ENCODE measurements around the gene RGS10.
"Not testable (repeated sequence)": the region's sequence is repeated elsewhere in the genome, so short reads cannot be mapped to it uniquely, and the experiment has no call there.

Gene RGS10

DNA sequence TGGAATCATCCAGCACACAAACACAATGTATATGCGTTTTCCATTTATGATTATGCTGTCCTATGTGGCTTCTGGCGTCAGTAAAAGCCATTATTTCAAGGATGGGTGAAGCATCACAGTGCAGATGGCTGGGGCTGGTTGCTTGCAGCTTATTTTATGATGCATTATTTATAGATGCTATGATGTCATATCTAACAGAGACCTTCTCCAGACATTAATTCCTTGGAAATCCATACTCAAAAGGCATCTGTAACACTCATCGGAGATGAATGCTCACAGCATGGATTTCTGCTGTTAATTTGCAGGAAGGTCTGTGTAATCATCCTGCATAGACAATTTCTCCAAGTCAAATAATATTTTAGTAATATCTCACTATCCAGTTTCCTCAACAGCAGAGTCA, 7.2 kb downstream of the RGS10 start:
- TF ChIP-seq, protein P1, sequence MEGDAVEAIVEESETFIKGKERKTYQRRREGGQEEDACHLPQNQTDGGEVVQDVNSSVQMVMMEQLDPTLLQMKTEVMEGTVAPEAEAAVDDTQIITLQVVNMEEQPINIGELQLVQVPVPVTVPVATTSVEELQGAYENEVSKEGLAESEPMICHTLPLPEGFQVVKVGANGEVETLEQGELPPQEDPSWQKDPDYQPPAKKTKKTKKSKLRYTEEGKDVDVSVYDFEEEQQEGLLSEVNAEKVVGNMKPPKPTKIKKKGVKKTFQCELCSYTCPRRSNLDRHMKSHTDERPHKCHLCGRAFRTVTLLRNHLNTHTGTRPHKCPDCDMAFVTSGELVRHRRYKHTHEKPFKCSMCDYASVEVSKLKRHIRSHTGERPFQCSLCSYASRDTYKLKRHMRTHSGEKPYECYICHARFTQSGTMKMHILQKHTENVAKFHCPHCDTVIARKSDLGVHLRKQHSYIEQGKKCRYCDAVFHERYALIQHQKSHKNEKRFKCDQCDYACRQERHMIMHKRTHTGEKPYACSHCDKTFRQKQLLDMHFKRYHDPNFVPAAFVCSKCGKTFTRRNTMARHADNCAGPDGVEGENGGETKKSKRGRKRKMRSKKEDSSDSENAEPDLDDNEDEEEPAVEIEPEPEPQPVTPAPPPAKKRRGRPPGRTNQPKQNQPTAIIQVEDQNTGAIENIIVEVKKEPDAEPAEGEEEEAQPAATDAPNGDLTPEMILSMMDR (conservative IDR thresholded peaks at IDR 0.05; ENCODE audit: low read depth): no peak
- ChIA-PET CTCF (interaction anchor here (0.7 to 0.8 kb wide), 2 partner anchors 13 to 92 kb away, joined by 3 to 5 read pairs; no protein-coding TSS in a partner anchor), POLR2A (ENCODE audit: low non-redundant PET) (no interaction called here)
- no peak overlapping the region for H3K27ac ChIP-seq
- no peak for DNase-seq (ENCODE audit: low spot score)

DNA sequence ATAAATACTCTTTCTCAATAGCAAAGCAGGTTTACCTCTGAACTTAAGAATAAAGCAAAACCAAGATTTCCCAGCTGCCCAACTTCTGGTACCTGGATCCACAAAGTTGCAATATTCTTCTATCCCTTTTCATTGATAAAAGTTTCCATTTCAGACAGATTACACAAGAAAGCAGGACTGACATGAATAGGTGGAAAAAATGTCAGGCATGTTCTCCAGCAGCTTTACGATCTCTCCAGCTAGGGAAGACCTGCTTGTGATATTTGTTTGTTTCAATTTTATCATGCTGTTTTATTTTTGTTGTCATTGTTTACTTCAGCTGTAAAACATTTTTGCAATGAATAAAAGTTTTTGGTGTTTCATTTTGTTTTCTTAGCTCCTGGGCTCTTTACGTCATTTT, 9.0 kb downstream of the RGS10 start:
- TF ChIP-seq, protein P1 (conservative IDR thresholded peaks at IDR 0.05; ENCODE audit: low read depth): no peak
- H3K27ac ChIP-seq: no peak overlapping the region
- CTCF ChIA-PET: no interaction called here
- DNase-seq (ENCODE audit: low spot score): no peak
- POLR2A ChIA-PET (ENCODE audit: low non-redundant PET): no interaction called here

DNA sequence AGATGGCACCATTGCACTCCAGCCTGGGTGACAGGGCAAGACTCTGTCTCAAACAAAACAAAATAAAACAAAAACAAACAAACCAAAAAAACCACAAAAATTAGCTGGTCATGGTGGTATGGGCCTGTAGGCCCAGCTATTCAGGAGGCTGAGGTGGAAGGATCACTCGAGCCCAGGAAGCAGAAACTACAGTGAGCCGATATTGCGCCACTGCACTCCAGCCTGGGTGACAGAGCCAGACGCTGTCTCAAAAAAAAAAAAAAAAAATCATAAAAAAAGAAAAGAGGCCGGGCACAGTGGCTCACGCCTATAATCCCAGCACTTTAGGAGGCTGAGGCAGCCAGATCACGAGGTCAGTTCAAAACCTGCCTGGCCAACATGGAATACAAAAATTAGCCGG, 9.7 kb downstream of the RGS10 start:
- H3K27ac ChIP-seq; POLR2A ChIA-PET (ENCODE audit: low non-redundant PET); DNase-seq (ENCODE audit: low spot score): not testable (repeated sequence)
- CTCF ChIA-PET: interaction anchor here (0.7 to 1.5 kb wide), 2 partner anchors 43 to 177 kb away, joined by 3 to 5 read pairs; no protein-coding TSS in a partner anchor

DNA sequence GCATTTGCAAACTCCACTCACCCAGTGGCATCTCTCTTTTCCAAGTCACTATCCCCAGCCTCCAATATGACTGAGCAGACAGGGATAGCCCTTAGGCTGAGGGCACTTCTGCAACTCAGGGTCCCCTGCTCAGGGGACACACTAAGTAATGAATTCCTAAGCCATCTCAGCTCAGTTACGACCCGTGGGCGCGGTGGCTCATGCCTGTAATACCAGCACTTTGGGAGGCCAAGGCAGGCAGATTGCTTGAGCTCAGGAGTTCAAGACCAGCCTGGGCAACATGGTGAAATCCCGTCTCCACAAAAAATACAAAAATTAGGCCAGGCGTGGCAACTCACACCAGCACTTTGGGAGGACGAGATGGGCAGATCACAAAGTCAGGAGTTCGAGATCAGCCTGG, 10.3 kb downstream of the RGS10 start:
- POLR2A ChIA-PET (ENCODE audit: low non-redundant PET); H3K27ac ChIP-seq; DNase-seq (ENCODE audit: low spot score): not testable (repeated sequence)
- CTCF ChIA-PET: interaction anchor here (0.7 to 1.5 kb wide), 2 partner anchors 43 to 176 kb away, joined by 3 to 5 read pairs; no protein-coding TSS in a partner anchor

DNA sequence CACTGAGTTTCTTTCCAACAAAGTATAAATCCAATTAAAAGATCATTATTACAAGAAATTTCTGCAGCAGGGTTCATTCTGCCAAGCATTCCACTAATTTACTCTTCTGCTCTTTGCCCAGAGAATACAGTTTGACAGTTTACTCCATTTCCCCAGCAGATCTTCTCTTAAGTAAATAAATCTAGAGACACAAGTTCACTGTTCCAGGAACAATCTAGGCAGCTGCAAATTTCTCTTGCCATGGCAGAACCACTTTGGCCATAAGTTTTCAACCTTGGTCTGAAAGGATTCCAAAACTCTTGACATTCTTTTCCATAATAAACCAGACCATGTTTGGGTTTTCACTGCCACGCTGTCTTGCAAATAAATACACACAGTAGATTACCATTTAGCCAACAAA, 11.5 kb downstream of the RGS10 start:
- TF ChIP-seq, protein P1 (conservative IDR thresholded peaks at IDR 0.05; ENCODE audit: low read depth): no peak
- CTCF ChIA-PET: interaction anchor here (0.7 to 1.5 kb wide), 2 partner anchors 14 to 41 kb away, joined by 5 read pairs; no protein-coding TSS in a partner anchor
- POLR2A ChIA-PET (ENCODE audit: low non-redundant PET): no interaction called here
- no peak for DNase-seq (ENCODE audit: low spot score)
- no peak overlapping the region for H3K27ac ChIP-seq

DNA sequence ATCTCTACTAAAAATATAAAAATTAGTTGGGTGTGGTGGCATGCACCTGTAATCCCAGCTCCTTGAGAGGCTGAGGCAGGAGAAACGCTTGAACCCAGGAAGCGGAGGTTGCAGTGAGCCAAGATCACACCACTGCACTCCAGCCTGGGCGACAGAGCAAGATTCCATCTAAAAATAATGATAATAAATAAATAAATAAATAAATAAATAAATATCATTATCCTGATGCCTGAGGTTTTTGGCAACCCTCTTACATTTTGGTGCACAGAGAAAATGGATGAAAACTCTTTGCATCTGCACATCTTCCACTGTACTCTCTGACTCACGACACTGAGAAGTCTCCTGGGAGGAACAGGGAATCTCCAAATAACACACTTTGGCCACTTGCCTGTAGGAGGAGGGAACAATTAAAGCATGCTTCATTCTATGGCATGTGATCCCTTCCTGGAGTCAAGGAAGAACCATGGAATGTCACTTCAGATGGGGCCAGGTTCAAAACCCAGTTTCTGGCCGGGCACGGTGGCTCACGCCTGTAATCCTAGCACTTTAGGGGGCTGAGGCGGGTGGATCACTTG, 13.8 kb downstream of the RGS10 start:
- DNase-seq (ENCODE audit: low spot score); H3K27ac ChIP-seq; POLR2A ChIA-PET (ENCODE audit: low non-redundant PET): not testable (repeated sequence)
- CTCF ChIA-PET: interaction anchor here (0.6 kb wide), 1 partner anchor 17 kb away, joined by 3 read pairs; no protein-coding TSS in a partner anchor

DNA sequence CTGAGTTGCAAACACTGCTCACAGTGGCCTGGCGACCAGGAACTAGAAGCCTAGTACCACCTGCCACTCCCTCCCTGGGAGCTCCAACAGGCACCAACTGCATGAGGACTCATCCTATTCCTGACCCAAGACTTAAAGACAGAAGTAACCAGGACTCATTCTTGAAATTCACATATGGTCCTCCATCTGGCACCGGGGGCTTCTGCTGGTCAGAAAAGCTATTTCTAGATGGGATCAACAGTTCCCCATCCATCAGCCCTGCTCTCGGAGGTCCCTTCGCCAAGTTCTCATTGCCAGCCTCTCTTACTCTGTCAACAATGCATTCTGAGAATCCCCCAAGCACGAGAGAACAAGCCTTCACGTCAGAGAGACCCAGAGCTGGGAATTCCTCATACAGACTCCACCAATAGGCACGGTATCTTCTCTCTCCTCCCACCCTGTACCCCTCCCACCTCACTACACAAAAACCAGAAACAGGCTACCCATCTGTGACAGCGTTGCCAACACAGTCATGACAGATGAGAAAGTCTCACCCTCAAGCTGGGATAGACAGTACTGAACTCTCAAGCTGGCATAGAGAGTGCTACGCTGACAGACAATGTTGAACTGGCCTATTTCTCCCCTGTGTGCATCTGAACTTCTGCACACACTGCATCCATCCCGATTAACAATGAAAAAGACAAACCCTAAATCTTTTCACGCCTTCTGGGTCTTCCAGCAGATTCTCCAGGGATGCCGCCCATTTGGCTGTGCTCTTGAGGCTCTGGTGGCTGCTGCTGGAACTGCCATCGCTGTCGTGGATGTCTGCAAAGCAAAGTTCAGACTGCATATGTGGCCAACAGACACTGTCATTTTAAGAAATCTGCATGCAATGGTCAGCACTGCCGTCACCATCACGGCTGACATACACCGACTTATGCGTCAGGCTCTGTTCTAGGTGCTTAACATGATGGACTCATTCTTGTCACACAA, 15.6 kb downstream of the RGS10 start:
- POLR2A ChIA-PET (ENCODE audit: low non-redundant PET): no interaction called here
- CTCF ChIA-PET: no interaction called here
- TF ChIP-seq, protein P1 (conservative IDR thresholded peaks at IDR 0.05; ENCODE audit: low read depth): no peak
- H3K27ac ChIP-seq: no peak overlapping the region
- no peak for DNase-seq (ENCODE audit: low spot score)

DNA sequence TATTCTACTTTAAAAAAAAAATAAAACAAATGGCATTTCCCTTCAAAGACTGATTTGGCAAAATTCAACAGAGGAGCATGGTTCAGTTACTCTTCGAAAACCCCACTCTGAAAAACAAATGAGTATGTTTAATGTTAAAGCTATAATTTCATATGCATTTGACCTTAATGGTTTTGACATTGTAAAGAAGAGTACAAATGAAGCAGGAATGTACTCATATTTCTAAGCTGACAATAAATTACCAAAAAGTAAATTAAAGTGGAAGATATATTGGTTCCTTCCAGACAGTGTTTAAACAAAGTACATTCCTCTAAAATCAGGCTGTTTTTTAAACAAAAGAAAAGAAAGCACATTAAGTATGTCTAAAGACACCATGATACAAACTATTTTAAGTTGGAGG, 16.4 kb downstream of the RGS10 start:
- TF ChIP-seq, protein P1 (conservative IDR thresholded peaks at IDR 0.05; ENCODE audit: low read depth): no peak
- H3K27ac ChIP-seq: no peak overlapping the region
- CTCF ChIA-PET: no interaction called here
- POLR2A ChIA-PET (ENCODE audit: low non-redundant PET): no interaction called here
- DNase-seq (ENCODE audit: low spot score): no peak

Data from RWPE1 (cell line).